ENCODE data around the gene RNU4-1. TPM values are rescaled to one million over a fixed set of nuclear protein-coding genes. Genes with fewer than 3 reads are reported as not detected.
"Not testable (repeated sequence)": the region's sequence is repeated elsewhere in the genome, so short reads cannot be mapped to it uniquely, and the experiment has no call there.

RNU4-1 gene
- total RNA-seq, 1 experiment from 2014 or later, result not detected

- no peak for DNase-seq (ENCODE audit: extremely low read depth, low read depth)
Observed at GRCh38 chr12:120259418-120260202, 33.4 kb downstream of the RNU4-1 start.

DNA sequence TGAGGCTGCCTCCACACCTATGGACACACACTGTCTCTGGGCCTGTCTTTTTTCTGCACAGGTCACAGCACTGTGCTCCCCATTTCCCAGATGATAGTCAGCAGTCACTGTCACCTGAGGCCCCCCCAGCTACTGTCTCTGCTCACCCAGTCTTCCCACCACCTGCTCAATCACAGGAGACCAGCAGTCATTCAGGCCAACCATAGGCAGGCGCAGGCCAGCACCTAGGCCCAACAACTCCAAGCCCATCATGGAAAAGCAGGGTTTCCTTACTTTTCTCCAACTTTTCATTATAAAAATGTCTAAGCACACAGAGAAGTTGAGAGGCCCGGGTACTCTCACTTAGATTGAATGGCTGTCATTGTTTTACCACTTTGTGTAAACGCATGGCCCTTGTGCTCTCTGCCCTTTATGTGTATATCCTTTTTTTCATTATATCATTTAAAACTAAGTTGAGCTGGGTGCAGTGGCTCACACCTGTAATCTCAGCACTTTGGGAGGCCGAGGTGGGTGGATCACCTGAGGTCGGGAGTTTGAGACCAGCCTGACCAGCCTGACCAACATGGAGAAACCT lies 34.6 kb downstream of the RNU4-1 start:
- DNase-seq (ENCODE audit: extremely low read depth, low read depth), result no peak

GRCh38 chr12:120257041-120257821 lies 35.8 kb downstream of the RNU4-1 start:
- DNase-seq (ENCODE audit: extremely low read depth, low read depth), result no peak

DNA sequence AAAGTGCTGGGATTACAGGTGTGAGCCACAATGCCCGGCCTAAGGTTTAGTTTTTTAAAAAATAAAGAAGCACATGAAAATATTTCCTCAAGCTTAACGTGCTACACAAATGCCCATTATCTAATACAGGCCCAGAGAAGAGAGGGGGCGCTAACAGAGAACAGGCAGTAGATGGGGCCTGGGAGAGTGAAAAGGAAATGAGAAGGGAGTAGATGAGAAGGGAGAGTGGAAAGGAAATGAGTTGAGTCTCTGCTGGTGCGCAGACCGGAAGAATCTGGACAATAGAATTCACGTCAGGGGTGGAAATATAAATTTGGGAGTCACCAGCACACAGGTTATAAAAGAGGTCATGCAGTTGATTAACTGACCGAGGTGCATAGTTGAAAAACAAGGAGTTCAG lies 38.2 kb downstream of the RNU4-1 start:
- DNase-seq (ENCODE audit: extremely low read depth, low read depth), result no peak

GRCh38 chr12:120253313-120253712 lies 39.7 kb downstream of the RNU4-1 start:
- not testable (repeated sequence) for DNase-seq (ENCODE audit: extremely low read depth, low read depth)

DNA sequence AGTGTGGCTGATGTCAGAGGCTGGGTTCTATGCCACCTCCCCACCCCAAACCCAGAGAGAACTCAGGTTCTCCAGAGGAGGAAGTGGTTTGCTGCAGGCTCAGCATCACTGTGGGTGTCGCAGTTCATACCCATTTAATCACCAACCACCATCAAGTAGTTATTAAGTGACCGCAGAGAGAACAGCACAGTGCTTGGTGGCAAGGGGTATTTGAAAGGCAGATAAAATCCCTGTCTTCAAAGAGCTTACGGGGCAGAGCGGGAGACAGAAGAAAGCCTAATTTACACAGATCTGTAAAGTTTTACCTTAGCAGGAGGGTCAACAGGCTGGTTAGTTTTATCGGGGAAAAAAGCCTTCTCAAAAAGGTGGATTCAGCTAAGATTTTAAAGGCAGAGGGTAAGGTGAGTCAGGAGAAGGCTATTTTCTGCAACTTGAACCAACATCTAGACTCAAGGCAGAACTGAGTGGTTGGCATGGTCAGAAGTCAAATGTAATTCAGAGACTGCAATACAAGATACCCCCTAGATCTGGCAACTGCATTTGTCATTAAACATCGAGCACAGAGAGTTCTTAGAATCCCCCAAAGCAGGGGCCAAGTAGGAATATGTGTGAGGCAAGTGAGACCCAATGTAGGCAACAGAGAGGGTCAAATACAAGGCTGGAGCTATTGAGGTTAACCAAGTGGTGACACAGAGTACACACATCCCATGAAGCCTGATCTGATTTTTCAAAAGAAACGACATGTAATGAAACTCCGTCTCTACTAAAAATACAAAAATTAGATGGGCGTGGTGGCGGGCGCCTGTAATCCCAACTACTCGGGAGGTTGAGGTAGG lies 40.7 kb downstream of the RNU4-1 start:
- DNase-seq (ENCODE audit: extremely low read depth, low read depth), result no peak

DNA sequence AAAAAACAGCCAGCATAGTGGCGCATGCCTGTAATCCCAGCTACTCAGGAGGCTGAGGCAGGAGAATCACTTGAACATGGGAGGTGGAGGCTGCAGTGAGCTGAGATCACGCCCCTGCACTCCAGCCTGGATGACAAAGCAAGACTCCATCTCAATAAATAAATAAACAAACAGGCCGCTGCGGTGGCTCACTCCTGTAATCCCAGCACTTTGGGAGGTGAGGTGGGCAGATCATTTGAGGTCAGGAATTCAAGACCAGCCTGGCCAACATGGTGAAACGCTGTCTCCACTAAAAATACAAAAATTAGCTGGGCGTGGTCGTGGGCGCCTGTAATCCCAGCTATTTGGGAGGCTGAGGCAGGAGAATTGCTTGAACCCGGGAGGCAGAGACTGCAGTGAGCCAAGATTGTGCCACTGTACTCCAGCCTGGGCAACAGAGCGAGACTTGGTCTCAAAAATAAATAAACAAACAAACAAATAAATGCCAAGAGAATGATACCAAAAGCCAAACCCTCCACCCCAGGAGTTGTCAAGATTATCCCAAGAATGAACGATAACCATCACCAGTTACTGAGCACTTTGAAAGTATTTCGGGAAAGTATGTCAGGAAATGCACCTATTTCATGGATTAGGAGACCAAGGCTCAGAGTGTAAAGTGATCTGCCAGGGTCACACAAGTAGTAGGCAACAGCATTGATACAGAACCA lies 41.5 kb downstream of the RNU4-1 start:
- DNase-seq (ENCODE audit: extremely low read depth, low read depth), result not testable (repeated sequence)

GRCh38 chr12:120249875-120250795 lies 42.9 kb downstream of the RNU4-1 start:
- no peak for DNase-seq (ENCODE audit: extremely low read depth, low read depth)

DNA sequence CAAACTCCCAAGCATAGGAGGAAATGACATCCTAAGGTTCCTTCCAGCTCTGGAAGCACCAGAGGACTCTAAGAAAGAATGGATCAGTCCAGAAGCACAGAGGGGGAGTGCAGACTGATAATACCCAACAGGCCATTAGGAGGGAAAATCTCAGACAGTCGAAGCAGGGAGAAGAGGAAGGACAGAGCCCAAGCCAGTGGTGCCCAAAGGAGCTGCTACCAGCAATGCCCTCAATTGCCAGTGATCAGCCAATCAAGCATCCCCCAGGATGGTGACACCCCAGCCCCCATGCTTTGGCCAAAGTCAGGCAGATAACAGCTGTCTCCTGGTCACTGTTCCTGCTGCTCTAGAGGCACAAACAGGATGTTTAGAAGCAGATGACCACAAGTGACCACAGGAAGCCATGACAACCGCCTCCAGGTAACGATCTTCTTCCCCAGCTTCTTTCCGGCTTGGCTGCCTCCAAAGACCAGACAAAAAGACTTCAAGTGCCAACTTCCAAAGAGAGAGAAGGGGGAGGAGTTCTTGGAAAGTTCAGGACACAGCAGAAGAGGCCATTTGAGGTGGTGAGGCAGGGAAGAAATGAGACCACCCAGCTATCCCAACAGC lies 43.7 kb downstream of the RNU4-1 start:
- DNase-seq (ENCODE audit: extremely low read depth, low read depth), result no peak

DNA sequence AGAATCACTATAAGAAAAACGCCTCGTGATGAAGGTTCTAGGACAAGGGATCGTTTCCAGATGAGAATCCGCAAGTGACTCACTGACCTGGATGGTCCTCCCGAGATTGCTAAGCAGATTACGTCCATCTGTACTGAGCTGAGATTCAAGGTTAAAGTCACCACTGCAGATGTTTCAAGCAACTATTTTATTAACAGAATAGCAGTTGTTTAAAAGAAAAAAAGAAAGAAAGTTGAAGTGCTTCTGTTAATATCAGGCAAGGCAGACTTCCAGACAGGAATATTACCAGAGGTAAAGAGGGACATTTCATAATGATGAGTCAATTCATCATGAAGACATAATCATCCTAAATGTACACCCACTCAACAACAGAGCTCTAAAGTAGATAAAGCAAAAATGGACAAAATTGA lies 45.4 kb downstream of the RNU4-1 start:
- DNase-seq (ENCODE audit: extremely low read depth, low read depth), result no peak

DNA sequence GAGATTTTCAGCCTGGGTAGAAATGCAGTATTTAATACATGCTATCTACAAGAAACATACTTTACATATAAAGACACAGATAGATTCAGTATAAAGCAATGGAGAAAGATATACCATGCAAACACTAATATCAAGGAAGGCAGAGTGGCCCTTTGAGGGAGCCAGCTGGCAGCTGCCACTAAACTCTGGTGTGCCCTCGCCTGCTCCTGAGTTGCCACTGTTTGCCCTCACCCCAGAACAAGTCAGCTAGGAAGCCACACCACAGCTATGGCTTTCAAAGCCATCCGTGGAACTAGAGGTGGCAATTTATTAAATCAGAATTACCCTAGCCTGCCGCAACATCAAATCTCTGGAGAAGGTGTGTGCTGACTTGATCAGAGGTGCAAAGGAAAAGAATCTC lies 45.9 kb downstream of the RNU4-1 start:
- no peak for DNase-seq (ENCODE audit: extremely low read depth, low read depth)

DNA sequence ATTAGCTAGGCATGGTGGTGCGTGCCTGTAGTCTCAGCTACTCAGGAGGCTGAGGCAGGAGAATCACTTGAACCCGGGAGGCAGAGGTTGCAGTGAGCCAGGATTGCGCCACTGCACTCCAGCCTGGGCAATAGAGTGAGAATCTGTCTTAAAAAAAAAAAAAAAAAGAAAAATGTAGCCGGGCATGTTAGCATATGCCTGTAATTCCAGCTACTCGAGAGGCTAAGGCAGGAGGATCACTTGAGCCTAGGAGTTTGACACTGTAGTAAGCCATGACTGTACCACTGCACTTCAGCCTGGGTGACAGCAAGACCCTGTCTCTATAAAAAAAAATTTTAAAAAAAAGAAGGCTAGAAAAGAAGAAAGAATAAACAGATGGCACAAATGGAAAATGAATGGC lies 46.3 kb downstream of the RNU4-1 start:
- DNase-seq (ENCODE audit: extremely low read depth, low read depth), result not testable (repeated sequence)

Small RNA genes within 50 kb of the gene (small RNA-seq; reads per million reads assigned to genes)
- gene RNU4-1, result 1,038 to 3,030 reads per million in 2 experiments
- gene RNU4-2, result 362 to 988 reads per million in 2 experiments
- 0 reads per million in 2 experiments for gene RNU6-1088P

Other genes with a start within 250 kb of the RNU4-1 start
- gene RAB35, start 176.5 kb downstream of the RNU4-1 start, total RNA-seq (2014; rRNA removed; shearing (Covaris generic)), result 35.2 and 35.9 TPM in 2 replicates
- 67.3 and 88.6 TPM in 2 replicates for gene GCN1, start 98.5 kb downstream of the RNU4-1 start, total RNA-seq (2014; rRNA removed; shearing (Covaris generic))
- gene RPLP0, start 92.1 kb downstream of the RNU4-1 start, total RNA-seq (2014; rRNA removed; shearing (Covaris generic)), result 5,894 and 6,669 TPM in 2 replicates
- gene PXN, start 27.5 kb downstream of the RNU4-1 start, total RNA-seq (2014; rRNA removed; shearing (Covaris generic)), result 40.1 and 46.9 TPM in 2 replicates
- gene RNU4-2, start 1.3 kb downstream of the RNU4-1 start, total RNA-seq (2014; rRNA removed; shearing (Covaris generic)), result not detected in 2 replicates
- 0.97 and 1.7 TPM in 2 replicates for gene SIRT4, start 9.1 kb upstream of the RNU4-1 start, total RNA-seq (2014; rRNA removed; shearing (Covaris generic))
- not detected in 2 replicates for gene PLA2G1B, start 34.5 kb upstream of the RNU4-1 start, total RNA-seq (2014; rRNA removed; shearing (Covaris generic))
- gene MSI1, start 75.9 kb upstream of the RNU4-1 start, total RNA-seq (2014; rRNA removed; shearing (Covaris generic)), result 0.17 TPM in 2 replicates
- 847 and 1,113 TPM in 2 replicates for gene COX6A1, start 144.9 kb upstream of the RNU4-1 start, total RNA-seq (2014; rRNA removed; shearing (Covaris generic))
- gene TRIAP1, start 153.1 kb upstream of the RNU4-1 start, total RNA-seq (2014; rRNA removed; shearing (Covaris generic)), result 88.1 and 91.3 TPM in 2 replicates
- gene GATC, start 153.2 kb upstream of the RNU4-1 start, total RNA-seq (2014; rRNA removed; shearing (Covaris generic)), result 32.8 and 35.6 TPM in 2 replicates
- 126 and 146 TPM in 2 replicates for gene SRSF9, start 176.5 kb upstream of the RNU4-1 start, total RNA-seq (2014; rRNA removed; shearing (Covaris generic))
- gene DYNLL1, start 202.9 kb upstream of the RNU4-1 start, total RNA-seq (2014; rRNA removed; shearing (Covaris generic)), result 205 and 250 TPM in 2 replicates
- gene COQ5, start 235.9 kb upstream of the RNU4-1 start, total RNA-seq (2014; rRNA removed; shearing (Covaris generic)), result 47.5 and 55.1 TPM in 2 replicates
- 90.8 and 94.5 TPM in 2 replicates for gene RNF10, start 241.1 kb upstream of the RNU4-1 start, total RNA-seq (2014; rRNA removed; shearing (Covaris generic))